PC-3 (cell line): ENCODE measurements around the gene CYP2S1. TPM values are rescaled to one million over a fixed set of nuclear protein-coding genes. Genes with fewer than 3 reads are reported as not detected.

Experiments
- ATAC-seq: fragments of 200-7000 bp; cut with Tn5 transposase; 2 replicates; pipeline ENCODE4 v1.9.1; 2020; ENCODE audit warnings: mild to moderate bottlenecking, moderate library complexity
- BruUV-seq: library from RNA; stranded (reverse); fragments of 400-500 nt; replicated peaks from 2 replicates; lab custom pipeline; 2021; lab: Mats Ljungman, UMichigan
- CTCF ChIA-PET: fragments of 300-600 bp; sonication (Branson Sonifier 250); formaldehyde crosslinking; loops from one replicate; lab custom pipeline; 2022; ENCODE audit warnings: antibody characterized with exemption; lab: Charles Lee
- POLR2A ChIA-PET: fragments of 300-600 bp; sonication (Branson Sonifier 250); formaldehyde crosslinking; loops from one replicate; lab custom pipeline; 2022; ENCODE audit warnings: antibody characterized with exemption; ENCODE audit not compliant: unreplicated experiment; lab: Charles Lee
- DNase-seq: peaks from one replicate; pipeline ENCODE4 v3.0.0-alpha.2; 2015
- H2AFZ ChIP-seq: fragments of 300-600 bp; sonication (generic); 2 replicates; pipeline ENCODE4 v1.6.0; 2016; ENCODE audit warnings: antibody characterized with exemption, low read length
- H3F3A ChIP-seq: fragments of 300-600 bp; sonication (generic); one replicate; pipeline ENCODE4 v1.6.0; 2017; ENCODE audit warnings: antibody characterized with exemption, low read length, control low read depth, mild to moderate bottlenecking; ENCODE audit not compliant: unreplicated experiment
- H3K27ac ChIP-seq: fragments of 300-600 bp; sonication (generic); 2 replicates; pipeline ENCODE4 v1.5.1; 2016; ENCODE audit warnings: mild to moderate bottlenecking, low read length
- H3K27me3 ChIP-seq: fragments of 300-600 bp; sonication (generic); 2 replicates; pipeline ENCODE4 v1.6.1; 2016; ENCODE audit warnings: low read length, mixed read lengths
- H3K36me3 ChIP-seq: fragments of 300-600 bp; sonication (generic); 2 replicates; pipeline ENCODE4 v1.6.1; 2016; ENCODE audit warnings: low read depth, mixed run types, low read length, mixed read lengths
- H3K4me1 ChIP-seq: fragments of 300-600 bp; sonication (generic); 2 replicates; pipeline ENCODE4 v1.5.1; 2016; ENCODE audit warnings: low read length; ENCODE audit not compliant: insufficient read depth
- H3K4me2 ChIP-seq: fragments of 300-600 bp; sonication (generic); 2 replicates; pipeline ENCODE4 v1.6.0; 2016; ENCODE audit warnings: low read length
- H3K4me3 ChIP-seq: fragments of 300-600 bp; sonication (generic); 2 replicates; pipeline ENCODE4 v1.5.1; 2016; ENCODE audit warnings: mild to moderate bottlenecking, low read length, mixed read lengths
- H3K79me2 ChIP-seq: fragments of 300-600 bp; sonication (generic); 2 replicates; pipeline ENCODE4 v1.6.1; 2017; ENCODE audit warnings: low read length, mixed read lengths
- H3K9ac ChIP-seq: fragments of 300-600 bp; sonication (generic); 2 replicates; pipeline ENCODE4 v1.6.0; 2016; ENCODE audit warnings: mild to moderate bottlenecking, low read length
- H3K9me2 ChIP-seq: fragments of 300-600 bp; sonication (generic); replicated peaks from 2 replicates; pipeline ENCODE4 v1.6.1; 2016; ENCODE audit warnings: mixed run types, low read length, mixed read lengths
- H3K9me3 ChIP-seq: fragments of 300-600 bp; sonication (generic); 2 replicates; pipeline ENCODE4 v1.6.1; 2016; ENCODE audit warnings: low read length, mixed read lengths
- H4K20me1 ChIP-seq: fragments of 300-600 bp; sonication (generic); 2 replicates; pipeline ENCODE4 v1.6.1; 2016; ENCODE audit warnings: low read length, mixed read lengths
- EZH2 ChIP-seq: fragments of 300-600 bp; sonication (generic); IDR thresholded peaks from one replicate; pipeline ENCODE4 v1.6.1; 2017; ENCODE audit warnings: antibody characterized with exemption, mild to moderate bottlenecking, low read length; ENCODE audit not compliant: unreplicated experiment
- EZH2phosphoT487 ChIP-seq: fragments of 300-600 bp; sonication (generic); IDR thresholded peaks from 2 replicates; pipeline ENCODE4 v1.6.1; 2018; ENCODE audit warnings: mild to moderate bottlenecking, antibody characterized with exemption, low read length, borderline replicate concordance
- intact Hi-C: fragments of 100-400 bp; cut with micrococcal nuclease; formaldehyde crosslinking; loops from 2 replicates; pipeline ENCODE4 v1.9.0; 2023
- total RNA-seq: library from RNA; depleted of rRNA; stranded (reverse); fragments of >200 nt; gene quantifications from 2 replicates; pipeline ENCODE4 v1.2.3, GENCODE V29; 2014
- TF ChIP-seq, protein P1 (sequence below): fragments of 300-600 bp; sonication (generic); conservative IDR thresholded peaks from 2 replicates; pipeline ENCODE4 v1.5.1; 2017; ENCODE audit warnings: antibody characterized with exemption, low read depth, mild to moderate bottlenecking, low read length

Gene CYP2S1
- total RNA-seq, 1 experiment from 2014 or later, result 10.3 TPM

DNA sequence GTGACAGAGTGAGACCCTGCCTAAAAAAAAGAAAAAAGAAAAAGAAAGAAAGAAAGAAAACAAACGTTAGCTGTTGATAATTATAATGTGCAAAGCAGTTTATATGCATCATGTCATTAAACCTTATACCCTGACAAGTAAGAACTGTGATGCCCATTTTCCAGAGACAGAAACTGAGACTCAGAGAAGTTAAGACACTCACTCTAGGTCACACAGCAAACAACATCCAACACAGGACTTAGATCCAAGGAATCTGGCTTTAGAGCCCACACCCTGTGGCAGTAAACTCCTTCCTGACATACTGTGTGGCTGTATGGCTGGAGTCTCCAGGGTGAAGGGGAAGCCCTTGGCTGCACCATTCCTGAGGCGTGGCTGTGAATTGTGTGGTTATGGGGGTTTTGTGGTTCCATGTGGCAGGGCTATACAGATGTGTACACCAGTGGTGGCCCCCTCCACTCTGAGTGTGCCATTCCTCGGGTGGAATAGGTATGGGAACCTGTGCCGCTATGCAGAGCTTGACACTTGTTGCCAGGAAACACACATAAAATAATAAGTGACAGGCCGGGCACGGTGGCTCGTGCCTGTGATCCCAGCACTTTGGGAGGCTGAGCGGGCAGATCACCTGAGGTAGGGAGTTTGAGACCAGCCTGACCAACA, 41.6 kb downstream of the CYP2S1 start:
- H3K79me2 ChIP-seq, result no peaks in the 10 kb centered on the region
- H3K36me3 ChIP-seq, result peaks cover 21% of the 10 kb centered on the region
- H3K9me2 ChIP-seq, result no peaks in the 10 kb centered on the region
- no peak overlapping the region for H3K27ac ChIP-seq
- TF ChIP-seq, protein P1, sequence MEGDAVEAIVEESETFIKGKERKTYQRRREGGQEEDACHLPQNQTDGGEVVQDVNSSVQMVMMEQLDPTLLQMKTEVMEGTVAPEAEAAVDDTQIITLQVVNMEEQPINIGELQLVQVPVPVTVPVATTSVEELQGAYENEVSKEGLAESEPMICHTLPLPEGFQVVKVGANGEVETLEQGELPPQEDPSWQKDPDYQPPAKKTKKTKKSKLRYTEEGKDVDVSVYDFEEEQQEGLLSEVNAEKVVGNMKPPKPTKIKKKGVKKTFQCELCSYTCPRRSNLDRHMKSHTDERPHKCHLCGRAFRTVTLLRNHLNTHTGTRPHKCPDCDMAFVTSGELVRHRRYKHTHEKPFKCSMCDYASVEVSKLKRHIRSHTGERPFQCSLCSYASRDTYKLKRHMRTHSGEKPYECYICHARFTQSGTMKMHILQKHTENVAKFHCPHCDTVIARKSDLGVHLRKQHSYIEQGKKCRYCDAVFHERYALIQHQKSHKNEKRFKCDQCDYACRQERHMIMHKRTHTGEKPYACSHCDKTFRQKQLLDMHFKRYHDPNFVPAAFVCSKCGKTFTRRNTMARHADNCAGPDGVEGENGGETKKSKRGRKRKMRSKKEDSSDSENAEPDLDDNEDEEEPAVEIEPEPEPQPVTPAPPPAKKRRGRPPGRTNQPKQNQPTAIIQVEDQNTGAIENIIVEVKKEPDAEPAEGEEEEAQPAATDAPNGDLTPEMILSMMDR, result no peak
- TF ChIP-seq EZH2 (no peak), EZH2phosphoT487 (no peak)
- H2AFZ ChIP-seq, result no peak overlapping the region
- no peak overlapping the region for H3K9ac ChIP-seq
- ChIA-PET POLR2A (no interaction called here), CTCF (no interaction called here)
- H3F3A ChIP-seq, result no peaks in the 10 kb centered on the region
- no peaks in the 10 kb centered on the region for H4K20me1 ChIP-seq
- ATAC-seq, result no peak
- BruUV-seq, result no TSS peak
- H3K27me3 ChIP-seq, result no peaks in the 10 kb centered on the region
- no peak for DNase-seq
- intact Hi-C loops, result no loop called here
- no peak overlapping the region for H3K4me3 ChIP-seq
- no peak overlapping the region for H3K4me2 ChIP-seq
- no peaks in the 10 kb centered on the region for H3K9me3 ChIP-seq
- H3K4me1 ChIP-seq, result no peaks in the 10 kb centered on the region

DNA sequence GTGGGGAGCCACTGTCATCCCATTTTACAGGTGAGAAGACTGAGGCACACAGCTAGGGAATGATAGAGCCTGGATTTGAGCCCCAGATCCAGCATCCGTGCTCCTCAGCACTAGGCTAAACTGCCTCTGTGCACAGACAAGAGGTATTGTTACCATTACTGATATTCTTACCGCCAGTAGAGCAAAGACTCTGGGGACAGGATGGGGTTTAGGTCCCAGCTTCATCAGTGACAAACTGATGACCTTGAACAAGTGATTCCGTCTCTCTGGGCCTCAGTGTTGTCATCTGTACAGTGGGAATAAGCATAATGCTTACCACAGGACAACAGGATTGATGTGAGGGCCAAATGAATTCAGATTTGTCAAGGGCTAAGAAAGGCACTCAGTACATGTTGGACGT, 42.5 kb downstream of the CYP2S1 start:
- H3K4me3 ChIP-seq, result no peak overlapping the region
- no peak overlapping the region for H3K4me2 ChIP-seq
- H3K79me2 ChIP-seq, result no peaks in the 10 kb centered on the region
- peaks cover 22% of the 10 kb centered on the region for H3K36me3 ChIP-seq
- no peaks in the 10 kb centered on the region for H3K9me3 ChIP-seq
- no peaks in the 10 kb centered on the region for H3K9me2 ChIP-seq
- BruUV-seq, result no TSS peak
- no peaks in the 10 kb centered on the region for H3F3A ChIP-seq
- no peaks in the 10 kb centered on the region for H3K27me3 ChIP-seq
- CTCF ChIA-PET, result no interaction called here
- TF ChIP-seq EZH2 (no peak), EZH2phosphoT487 (no peak)
- TF ChIP-seq, protein P1, result no peak
- no peaks in the 10 kb centered on the region for H4K20me1 ChIP-seq
- no peak for DNase-seq
- H3K4me1 ChIP-seq, result no peaks in the 10 kb centered on the region
- no peak overlapping the region for H2AFZ ChIP-seq
- POLR2A ChIA-PET, result no interaction called here
- intact Hi-C loops, result no loop called here
- H3K9ac ChIP-seq, result no peak overlapping the region
- H3K27ac ChIP-seq, result no peak overlapping the region
- ATAC-seq, result no peak

DNA sequence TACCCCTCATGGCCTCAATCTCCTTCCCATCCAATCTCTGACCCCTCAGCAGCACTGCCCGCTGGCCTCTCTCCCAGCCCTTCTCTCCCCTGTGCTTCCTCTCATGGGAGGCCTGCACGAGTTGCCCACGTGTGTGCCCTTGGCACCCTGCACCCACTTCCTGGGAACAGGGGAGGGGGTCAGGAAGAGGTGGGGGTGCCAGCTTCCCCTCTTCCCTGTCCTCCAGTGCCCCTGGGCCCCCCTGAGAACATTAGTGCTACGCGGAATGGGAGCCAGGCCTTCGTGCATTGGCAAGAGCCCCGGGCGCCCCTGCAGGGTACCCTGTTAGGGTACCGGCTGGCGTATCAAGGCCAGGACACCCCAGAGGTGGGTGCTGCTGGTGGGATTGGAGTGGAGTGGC, 45.2 kb downstream of the CYP2S1 start:
- no peaks in the 10 kb centered on the region for H3K9me2 ChIP-seq

More for the DNA sequence above, 45.2 kb downstream of the CYP2S1 start:
- ChIA-PET POLR2A (no interaction called here), CTCF (no interaction called here)
- Histone ChIP-seq H4K20me1 (no peaks in the 10 kb centered on the region), H3K4me2 (no peak overlapping the region), H3K27me3 (no peaks in the 10 kb centered on the region), H2AFZ (no peak overlapping the region), H3K79me2 (no peaks in the 10 kb centered on the region), H3K4me3 (no peak overlapping the region), H3K36me3 (peaks cover 32% of the 10 kb centered on the region; the same call in 1 of the 2 replicates), H3K27ac (no peak overlapping the region), H3F3A (no peaks in the 10 kb centered on the region), H3K9me3 (no peaks in the 10 kb centered on the region), H3K9ac (no peak overlapping the region), H3K4me1 (no peaks in the 10 kb centered on the region)
- DNase-seq (no peak), ATAC-seq (no peak)
- no TSS peak for BruUV-seq
- intact Hi-C loops, result no loop called here
- TF ChIP-seq EZH2, result no peak
- TF ChIP-seq, protein P1, result no peak
- TF ChIP-seq EZH2phosphoT487, result no peak
